OCI-LY7 (cell line): ENCODE results near the gene BRK1. TPM values are rescaled to one million over a fixed set of nuclear protein-coding genes. Genes with fewer than 3 reads are reported as not detected.

Experiments
- BruUV-seq: library from RNA; stranded (reverse); fragments of 400-500 nt; replicated peaks from 2 replicates; lab custom pipeline; 2021; lab: Mats Ljungman, UMichigan
- CTCF ChIA-PET: fragments of 300-600 bp; sonication (Branson Sonifier 250); formaldehyde crosslinking; loops from one replicate; lab custom pipeline; 2022; ENCODE audit warnings: antibody characterized with exemption; ENCODE audit not compliant: unreplicated experiment; lab: Charles Lee
- POLR2A ChIA-PET: fragments of 300-600 bp; sonication (Branson Sonifier 250); formaldehyde crosslinking; loops from one replicate; lab custom pipeline; 2022; ENCODE audit warnings: antibody characterized with exemption; lab: Charles Lee
- DNase-seq: peaks from one replicate; pipeline ENCODE4 v3.0.0-alpha.2; 2015; ENCODE audit warnings: low spot score
- H2AFZ ChIP-seq: fragments of 200-600 bp; sonication (generic), shearing (Covaris generic); 2 replicates; pipeline ENCODE4 v1.6.1; 2014; ENCODE audit warnings: mild to moderate bottlenecking, antibody characterized with exemption, low read length, moderate library complexity
- H3K27ac ChIP-seq: fragments of 200-600 bp; sonication (generic); 2 replicates; pipeline ENCODE4 v1.5.1; 2014; ENCODE audit warnings: mixed run types, low read depth, mild to moderate bottlenecking, moderate library complexity, low read length, inconsistent platforms; ENCODE audit not compliant: poor library complexity, severe bottlenecking
- H3K36me3 ChIP-seq: fragments of 200-600 bp; sonication (generic); 2 replicates; pipeline ENCODE4 v1.6.1; 2014; ENCODE audit warnings: mild to moderate bottlenecking, antibody characterized with exemption, low read length, moderate library complexity, mixed read lengths; ENCODE audit not compliant: insufficient read depth
- H3K4me1 ChIP-seq: fragments of 200-600 bp; sonication (generic); 2 replicates; pipeline ENCODE4 v1.5.1; 2014; ENCODE audit warnings: mild to moderate bottlenecking, low read length; ENCODE audit not compliant: insufficient read depth, poor library complexity, severe bottlenecking
- H3K4me2 ChIP-seq: fragments of 200-600 bp; sonication (generic); 2 replicates; pipeline ENCODE4 v1.6.1; 2014; ENCODE audit warnings: mild to moderate bottlenecking, low read length
- H3K4me3 ChIP-seq: fragments of 200-600 bp; sonication (generic); 2 replicates; pipeline ENCODE4 v1.5.1; 2014; ENCODE audit warnings: mild to moderate bottlenecking, low read depth, low read length; ENCODE audit not compliant: poor library complexity, severe bottlenecking
- H3K79me2 ChIP-seq: fragments of 200-600 bp; sonication (generic); 2 replicates; pipeline ENCODE4 v1.6.1; 2016; ENCODE audit warnings: low read depth, mild to moderate bottlenecking, low read length, moderate library complexity, mixed read lengths; ENCODE audit not compliant: insufficient read depth
- H3K9me2 ChIP-seq: fragments of 200-600 bp; sonication (generic); 2 replicates; pipeline ENCODE4 v1.6.1; 2016; ENCODE audit warnings: mild to moderate bottlenecking, low read length, mixed read lengths; ENCODE audit not compliant: insufficient read depth
- H3K9me3 ChIP-seq: fragments of 200-600 bp; sonication (generic); 2 replicates; pipeline ENCODE4 v1.6.1; 2014; ENCODE audit warnings: mild to moderate bottlenecking, mixed run types, low read length, mixed read lengths
- H4K20me1 ChIP-seq: fragments of 200-600 bp; sonication (generic); 2 replicates; pipeline ENCODE4 v1.6.1; 2014; ENCODE audit warnings: mild to moderate bottlenecking, antibody characterized with exemption, low read length, moderate library complexity, mixed read lengths; ENCODE audit not compliant: insufficient read depth
- EZH2phosphoT487 ChIP-seq: fragments of 200-600 bp; sonication (generic); IDR thresholded peaks from 2 replicates; pipeline ENCODE4 v1.6.1; 2018; ENCODE audit warnings: low read depth, borderline replicate concordance, mild to moderate bottlenecking, mixed run types, antibody characterized with exemption, low read length, moderate library complexity, mixed read lengths
- intact Hi-C: fragments of 100-400 bp; cut with micrococcal nuclease; formaldehyde crosslinking; loops from one replicate; pipeline ENCODE4 v1.10.0; 2022; ENCODE audit not compliant: unreplicated experiment
- total RNA-seq, 2 experiments: library from RNA; depleted of rRNA in 1 of 2; stranded (reverse); fragments of >200 nt in 1 of 2; shearing (Covaris generic) in 1 of 2; gene quantifications; 2 replicates each; pipeline ENCODE4 v1.2.3, GENCODE V29; 2014 to 2022
- TF ChIP-seq, protein P1 (sequence below): fragments of 200-600 bp; sonication (generic); conservative IDR thresholded peaks from 2 replicates; pipeline ENCODE4 v1.5.1; 2014; ENCODE audit warnings: mild to moderate bottlenecking, antibody characterized with exemption, low read length, moderate library complexity, mixed read lengths

BRK1 gene
- total RNA-seq, 2 experiments from 2014 or later = 80.4 to 102 TPM

DNA sequence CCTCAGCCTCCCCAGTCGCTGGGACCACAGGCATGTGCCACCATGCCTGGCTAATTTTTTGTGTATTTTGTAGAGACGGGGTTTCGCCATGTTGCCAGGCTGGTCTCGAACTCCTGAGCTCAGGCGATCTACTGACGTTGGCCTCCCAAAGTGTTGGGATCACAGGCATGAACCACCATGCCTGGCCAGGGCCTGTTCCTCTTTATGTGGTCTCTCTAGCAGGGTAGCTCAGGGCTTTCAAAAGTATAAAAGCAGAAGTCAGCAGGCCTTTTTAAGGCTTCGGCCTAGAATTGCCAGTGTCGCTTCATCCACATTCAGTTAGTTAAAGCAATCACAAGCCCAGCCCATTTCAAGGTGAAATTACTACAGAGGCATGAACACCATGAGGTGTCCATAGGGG, 33.8 kb downstream of the BRK1 start:
- Histone ChIP-seq H3K4me3 (no peak overlapping the region), H3K4me2 (no peak overlapping the region), H4K20me1 (no peaks in the 10 kb centered on the region), H3K27ac (no peak overlapping the region), H3K36me3 (peaks cover 92% of the 10 kb centered on the region), H3K9me2 (no peaks in the 10 kb centered on the region), H3K9me3 (no peaks in the 10 kb centered on the region), H2AFZ (no peak overlapping the region), H3K79me2 (peaks cover 42% of the 10 kb centered on the region), H3K4me1 (peaks cover 17% of the 10 kb centered on the region)
- POLR2A ChIA-PET = no interaction called here
- DNase-seq = no peak
- no peak for TF ChIP-seq EZH2phosphoT487
- BruUV-seq = no TSS peak
- CTCF ChIA-PET = interaction anchor here (0.5 kb wide), 1 partner anchor 10 kb away, joined by 4 read pairs; no protein-coding TSS in a partner anchor
- intact Hi-C loops = no loop called here

GRCh38 chr3:10150987-10151386, 35.5 kb downstream of the BRK1 start:
- no peaks in the 10 kb centered on the region for H3K9me2 ChIP-seq
- H3K9me3 ChIP-seq = no peaks in the 10 kb centered on the region
- intact Hi-C loops = no loop called here
- BruUV-seq = no TSS peak
- no peaks in the 10 kb centered on the region for H3K4me1 ChIP-seq
- POLR2A ChIA-PET = interaction anchor here (0.7 to 0.9 kb wide), 4 partner anchors 72 to 590 kb away, joined by 3 read pairs; no protein-coding TSS in a partner anchor
- no peak overlapping the region for H3K27ac ChIP-seq
- CTCF ChIA-PET = no interaction called here
- peaks cover 24% of the 10 kb centered on the region for H3K79me2 ChIP-seq
- H3K4me3 ChIP-seq = no peak overlapping the region
- H2AFZ ChIP-seq = no peak overlapping the region
- DNase-seq = no peak
- H3K4me2 ChIP-seq = no peak overlapping the region
- TF ChIP-seq EZH2phosphoT487 = no peak
- TF ChIP-seq, protein P1, sequence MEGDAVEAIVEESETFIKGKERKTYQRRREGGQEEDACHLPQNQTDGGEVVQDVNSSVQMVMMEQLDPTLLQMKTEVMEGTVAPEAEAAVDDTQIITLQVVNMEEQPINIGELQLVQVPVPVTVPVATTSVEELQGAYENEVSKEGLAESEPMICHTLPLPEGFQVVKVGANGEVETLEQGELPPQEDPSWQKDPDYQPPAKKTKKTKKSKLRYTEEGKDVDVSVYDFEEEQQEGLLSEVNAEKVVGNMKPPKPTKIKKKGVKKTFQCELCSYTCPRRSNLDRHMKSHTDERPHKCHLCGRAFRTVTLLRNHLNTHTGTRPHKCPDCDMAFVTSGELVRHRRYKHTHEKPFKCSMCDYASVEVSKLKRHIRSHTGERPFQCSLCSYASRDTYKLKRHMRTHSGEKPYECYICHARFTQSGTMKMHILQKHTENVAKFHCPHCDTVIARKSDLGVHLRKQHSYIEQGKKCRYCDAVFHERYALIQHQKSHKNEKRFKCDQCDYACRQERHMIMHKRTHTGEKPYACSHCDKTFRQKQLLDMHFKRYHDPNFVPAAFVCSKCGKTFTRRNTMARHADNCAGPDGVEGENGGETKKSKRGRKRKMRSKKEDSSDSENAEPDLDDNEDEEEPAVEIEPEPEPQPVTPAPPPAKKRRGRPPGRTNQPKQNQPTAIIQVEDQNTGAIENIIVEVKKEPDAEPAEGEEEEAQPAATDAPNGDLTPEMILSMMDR = no peak
- H4K20me1 ChIP-seq = no peaks in the 10 kb centered on the region
- peaks cover 89% of the 10 kb centered on the region for H3K36me3 ChIP-seq

GRCh38 chr3:10154335-10155122, 39.1 kb downstream of the BRK1 start:
- Histone ChIP-seq H3K4me1 (no peaks in the 10 kb centered on the region), H4K20me1 (no peaks in the 10 kb centered on the region), H3K9me2 (no peaks in the 10 kb centered on the region), H3K36me3 (peaks cover 58% of the 10 kb centered on the region), H3K4me2 (no peak overlapping the region), H3K4me3 (no peak overlapping the region), H3K9me3 (no peaks in the 10 kb centered on the region), H3K79me2 (peaks cover 3% of the 10 kb centered on the region; the same call in 1 of the 2 replicates), H3K27ac (no peak overlapping the region), H2AFZ (no peak overlapping the region)
- no TSS peak for BruUV-seq
- DNase-seq = no peak
- intact Hi-C loops = no loop called here
- POLR2A ChIA-PET = no interaction called here
- TF ChIP-seq, protein P1 = no peak
- TF ChIP-seq EZH2phosphoT487 = no peak
- CTCF ChIA-PET = no interaction called here
